ENCODE data around the gene CHFR. TPM values are rescaled to one million over a fixed set of nuclear protein-coding genes. Genes with fewer than 3 reads are reported as not detected.

Gene CHFR
- total and polyA plus RNA-seq, 2 donors (not counting 3 experiments of a cell fraction or from before 2014, with no cell fraction given), result 45.4 to 66.5 TPM

- H3K4me3 ChIP-seq (replicated peaks in 1 of 3; ENCODE audit: insufficient read depth in 1 of 3, low read depth in 1 of 3, low read length in 3 of 3), result no peak overlapping the region
- H3K4me2 ChIP-seq (ENCODE audit: insufficient read depth, low read length), result no peak overlapping the region
- dilution Hi-C loops (cut with MboI; ENCODE audit: extremely low pct_ligation_motif_present, low sequenced_read_pairs), result no loop called here
- H4K20me1 ChIP-seq (replicated peaks; ENCODE audit: control insufficient read depth, extremely low read depth, insufficient read depth, low read length), result no peaks in the 10 kb centered on the region
- H3K9me1 ChIP-seq (replicated peaks; ENCODE audit: control insufficient read depth, extremely low read depth, insufficient read depth, low read length), result no peaks in the 10 kb centered on the region
- H3K27ac ChIP-seq (ENCODE audit: insufficient read depth, low read depth, low read length), result no peak overlapping the region
- no peaks in the 10 kb centered on the region for H3K9me3 ChIP-seq (replicated peaks; ENCODE audit: control insufficient read depth, insufficient read depth, low read length)
- no peaks in the 10 kb centered on the region for H3K79me2 ChIP-seq (ENCODE audit: control insufficient read depth, insufficient read depth, low read length)
- POLR2A ChIA-PET, result no interaction called here
- BruUV-seq (replicated peaks), result no TSS peak
- H2AFZ ChIP-seq (ENCODE audit: low read depth, low read length), result no peak overlapping the region
- TF ChIP-seq FOS (IDR thresholded peaks at IDR 0.05; ENCODE audit: borderline replicate concordance, insufficient read depth, low read length), result no peak
- TF ChIP-seq, protein P1, sequence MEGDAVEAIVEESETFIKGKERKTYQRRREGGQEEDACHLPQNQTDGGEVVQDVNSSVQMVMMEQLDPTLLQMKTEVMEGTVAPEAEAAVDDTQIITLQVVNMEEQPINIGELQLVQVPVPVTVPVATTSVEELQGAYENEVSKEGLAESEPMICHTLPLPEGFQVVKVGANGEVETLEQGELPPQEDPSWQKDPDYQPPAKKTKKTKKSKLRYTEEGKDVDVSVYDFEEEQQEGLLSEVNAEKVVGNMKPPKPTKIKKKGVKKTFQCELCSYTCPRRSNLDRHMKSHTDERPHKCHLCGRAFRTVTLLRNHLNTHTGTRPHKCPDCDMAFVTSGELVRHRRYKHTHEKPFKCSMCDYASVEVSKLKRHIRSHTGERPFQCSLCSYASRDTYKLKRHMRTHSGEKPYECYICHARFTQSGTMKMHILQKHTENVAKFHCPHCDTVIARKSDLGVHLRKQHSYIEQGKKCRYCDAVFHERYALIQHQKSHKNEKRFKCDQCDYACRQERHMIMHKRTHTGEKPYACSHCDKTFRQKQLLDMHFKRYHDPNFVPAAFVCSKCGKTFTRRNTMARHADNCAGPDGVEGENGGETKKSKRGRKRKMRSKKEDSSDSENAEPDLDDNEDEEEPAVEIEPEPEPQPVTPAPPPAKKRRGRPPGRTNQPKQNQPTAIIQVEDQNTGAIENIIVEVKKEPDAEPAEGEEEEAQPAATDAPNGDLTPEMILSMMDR (IDR thresholded peaks at IDR 0.05; ENCODE audit: extremely low read depth in 1 of 2, insufficient read depth in 1 of 2, low read depth in 1 of 2, low read length in 2 of 2), result no peak
- TF ChIP-seq EZH2 (IDR thresholded peaks at IDR 0.05; ENCODE audit: borderline replicate concordance, low read depth, low read length, severe bottlenecking), result no peak
- TF ChIP-seq, protein P2, sequence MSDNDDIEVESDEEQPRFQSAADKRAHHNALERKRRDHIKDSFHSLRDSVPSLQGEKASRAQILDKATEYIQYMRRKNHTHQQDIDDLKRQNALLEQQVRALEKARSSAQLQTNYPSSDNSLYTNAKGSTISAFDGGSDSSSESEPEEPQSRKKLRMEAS (IDR thresholded peaks at IDR 0.05; ENCODE audit: insufficient read depth, insufficient read length), result no peak
- no peak for TF ChIP-seq POLR2A (IDR thresholded peaks at IDR 0.05; ENCODE audit: low read depth, low read length)
- TF ChIP-seq GATA2 (IDR thresholded peaks at IDR 0.05; ENCODE audit: insufficient read depth, insufficient read length, low read depth, low read length), result no peak
- TF ChIP-seq JUN (IDR thresholded peaks at IDR 0.05; ENCODE audit: borderline replicate concordance, insufficient read depth, insufficient read length, low read depth), result no peak
- no peak for TF ChIP-seq MYC (IDR thresholded peaks at IDR 0.05; ENCODE audit: low read depth, low read length)
- no peak for TF ChIP-seq POLR2AphosphoS5 (IDR thresholded peaks at IDR 0.05; ENCODE audit: insufficient read depth, low read depth, low read length)
- DNase-seq (ENCODE audit: low read depth, low spot score) (no peak), FAIRE-seq (no peak)
- H3K4me1 ChIP-seq (ENCODE audit: control insufficient read depth, extremely low read depth, insufficient read depth, low read length), result no peaks in the 10 kb centered on the region
- H3K36me3 ChIP-seq (ENCODE audit: control insufficient read depth in 2 of 2, extremely low read depth in 1 of 2, insufficient read depth in 2 of 2, low read length in 2 of 2), result peaks cover 17 to 45% of the 10 kb centered on the region in 2 experiments
- no peak overlapping the region for H3K9ac ChIP-seq (replicated peaks; ENCODE audit: extremely low read depth, insufficient read depth, low read length)
- CTCF ChIA-PET, result no interaction called here
- intact Hi-C loops (cut with micrococcal nuclease), result no loop called here
- no peaks in the 10 kb centered on the region for H3K27me3 ChIP-seq (ENCODE audit: control insufficient read depth in 2 of 2, insufficient read depth in 2 of 2, low read length in 2 of 2)
Measured at GRCh38 chr12:132850291-132850690, 37.1 kb downstream of the CHFR start.
